ENCODE results near the gene TBC1D17.
A peak's percentile ranks its signal among the peaks of the same experiment; 100 is the strongest.

TBC1D17 gene

GRCh38 chr19:49877020-49877878 is at the start of gene TBC1D17, which contains the start of gene AKT1S1:
Gene TBC1D17, plus strand, starts transcription at chr19:49877702. Its CDS starts 22 bp downstream, at chr19:49877724.
Gene AKT1S1, minus strand, starts transcription at chr19:49877355. Its CDS starts 4,060 bp downstream, at chr19:49873295.
- TF ChIP-seq JUND (IDR thresholded peaks at IDR 0.05; ENCODE audit: low read depth): no peak
- DNase-seq (ENCODE audit: low read depth in 1 of 2, low spot score in 1 of 2): peak; percentile 94 to 99
- in situ Hi-C loops (cut with HindIII; ENCODE audit: low pct_unique_long_range_greater_than_20kb, low sequenced_read_pairs): no loop called here

GRCh38 chr19:49829200-49829599 is 48.3 kb upstream of the TBC1D17 start:
- in situ Hi-C loops (cut with HindIII; ENCODE audit: low pct_unique_long_range_greater_than_20kb, low sequenced_read_pairs): no loop called here
- DNase-seq (ENCODE audit: low read depth in 1 of 2, low spot score in 1 of 2): no peak
- TF ChIP-seq JUND (IDR thresholded peaks at IDR 0.05; ENCODE audit: low read depth): no peak

GRCh38 chr19:49829721-49830120 is 47.8 kb upstream of the TBC1D17 start:
- in situ Hi-C loops (cut with HindIII; ENCODE audit: low pct_unique_long_range_greater_than_20kb, low sequenced_read_pairs): no loop called here
- TF ChIP-seq JUND (IDR thresholded peaks at IDR 0.05; ENCODE audit: low read depth): no peak
- no peak for DNase-seq (ENCODE audit: low read depth in 1 of 2, low spot score in 1 of 2)

- DNase-seq (ENCODE audit: low read depth in 1 of 2, low spot score in 1 of 2): no peak
- TF ChIP-seq JUND (IDR thresholded peaks at IDR 0.05; ENCODE audit: low read depth): no peak
- in situ Hi-C loops (cut with HindIII; ENCODE audit: low pct_unique_long_range_greater_than_20kb, low sequenced_read_pairs): no loop called here
These were observed 46.7 kb upstream of the TBC1D17 start for GRCh38 chr19:49830766-49831165.

GRCh38 chr19:49831592-49831991 is 45.9 kb upstream of the TBC1D17 start:
- in situ Hi-C loops (cut with HindIII; ENCODE audit: low pct_unique_long_range_greater_than_20kb, low sequenced_read_pairs): no loop called here
- no peak for TF ChIP-seq JUND (IDR thresholded peaks at IDR 0.05; ENCODE audit: low read depth)
- DNase-seq (ENCODE audit: low read depth in 1 of 2, low spot score in 1 of 2): no peak

- in situ Hi-C loops (cut with HindIII; ENCODE audit: low pct_unique_long_range_greater_than_20kb, low sequenced_read_pairs): no loop called here
- no peak for TF ChIP-seq JUND (IDR thresholded peaks at IDR 0.05; ENCODE audit: low read depth)
- no peak for DNase-seq (ENCODE audit: low read depth in 1 of 2, low spot score in 1 of 2)
These were observed 44.9 kb upstream of the TBC1D17 start for GRCh38 chr19:49832556-49832955.

GRCh38 chr19:49833599-49833998 is 43.9 kb upstream of the TBC1D17 start:
- TF ChIP-seq JUND (IDR thresholded peaks at IDR 0.05; ENCODE audit: low read depth): no peak
- in situ Hi-C loops (cut with HindIII; ENCODE audit: low pct_unique_long_range_greater_than_20kb, low sequenced_read_pairs): no loop called here
- no peak for DNase-seq (ENCODE audit: low read depth in 1 of 2, low spot score in 1 of 2)

- in situ Hi-C loops (cut with HindIII; ENCODE audit: low pct_unique_long_range_greater_than_20kb, low sequenced_read_pairs): no loop called here
- TF ChIP-seq JUND (IDR thresholded peaks at IDR 0.05; ENCODE audit: low read depth): no peak
- DNase-seq (ENCODE audit: low read depth in 1 of 2, low spot score in 1 of 2): no peak
These were observed 41.9 kb upstream of the TBC1D17 start for GRCh38 chr19:49835562-49835961.

- in situ Hi-C loops (cut with HindIII; ENCODE audit: low pct_unique_long_range_greater_than_20kb, low sequenced_read_pairs): no loop called here
- DNase-seq (ENCODE audit: low read depth in 1 of 2, low spot score in 1 of 2): no peak
- no peak for TF ChIP-seq JUND (IDR thresholded peaks at IDR 0.05; ENCODE audit: low read depth)
These were observed 41.1 kb upstream of the TBC1D17 start for GRCh38 chr19:49836176-49837008.

- in situ Hi-C loops (cut with HindIII; ENCODE audit: low pct_unique_long_range_greater_than_20kb, low sequenced_read_pairs): no loop called here
- no peak for DNase-seq (ENCODE audit: low read depth in 1 of 2, low spot score in 1 of 2)
- no peak for TF ChIP-seq JUND (IDR thresholded peaks at IDR 0.05; ENCODE audit: low read depth)
These were observed 40.5 kb upstream of the TBC1D17 start for GRCh38 chr19:49837009-49837310.

- DNase-seq (ENCODE audit: low read depth in 1 of 2, low spot score in 1 of 2): no peak
- no peak for TF ChIP-seq JUND (IDR thresholded peaks at IDR 0.05; ENCODE audit: low read depth)
- in situ Hi-C loops (cut with HindIII; ENCODE audit: low pct_unique_long_range_greater_than_20kb, low sequenced_read_pairs): no loop called here
These were observed 40.1 kb upstream of the TBC1D17 start for GRCh38 chr19:49837425-49837824.

- no peak for DNase-seq (ENCODE audit: low read depth in 1 of 2, low spot score in 1 of 2)
- in situ Hi-C loops (cut with HindIII; ENCODE audit: low pct_unique_long_range_greater_than_20kb, low sequenced_read_pairs): no loop called here
- TF ChIP-seq JUND (IDR thresholded peaks at IDR 0.05; ENCODE audit: low read depth): no peak
These were observed 38.5 kb upstream of the TBC1D17 start for GRCh38 chr19:49838885-49839588.

All from T47D (cell line).